ENCODE measurements around the gene HLA-DQB1. TPM values are rescaled to one million over a fixed set of nuclear protein-coding genes. Genes with fewer than 3 reads are reported as not detected.

Gene HLA-DQB1
- total and polyA plus RNA-seq, 2 donors (not counting 3 experiments of a cell fraction or from before 2014, with no cell fraction given), result not detected

GRCh38 chr6:32637883-32638282 is 28.6 kb downstream of the HLA-DQB1 start:
- H3K9me1 ChIP-seq (replicated peaks; ENCODE audit: control insufficient read depth, extremely low read depth, insufficient read depth, low read length), result no peaks in the 10 kb centered on the region
- BruUV-seq (replicated peaks), result no TSS peak
- H3K9ac ChIP-seq (replicated peaks; ENCODE audit: extremely low read depth, insufficient read depth, low read length), result no peak overlapping the region
- ChIA-PET POLR2A (no interaction called here), CTCF (interaction anchor here (1.3 kb wide), 1 partner anchor 16 kb away, joined by 5 read pairs; no protein-coding TSS in a partner anchor)
- no peak for TF ChIP-seq JUN (IDR thresholded peaks at IDR 0.05; ENCODE audit: borderline replicate concordance, insufficient read depth, insufficient read length, low read depth)
- TF ChIP-seq MAX (IDR thresholded peaks at IDR 0.05; ENCODE audit: insufficient read depth, insufficient read length), result no peak
- TF ChIP-seq, protein P1, sequence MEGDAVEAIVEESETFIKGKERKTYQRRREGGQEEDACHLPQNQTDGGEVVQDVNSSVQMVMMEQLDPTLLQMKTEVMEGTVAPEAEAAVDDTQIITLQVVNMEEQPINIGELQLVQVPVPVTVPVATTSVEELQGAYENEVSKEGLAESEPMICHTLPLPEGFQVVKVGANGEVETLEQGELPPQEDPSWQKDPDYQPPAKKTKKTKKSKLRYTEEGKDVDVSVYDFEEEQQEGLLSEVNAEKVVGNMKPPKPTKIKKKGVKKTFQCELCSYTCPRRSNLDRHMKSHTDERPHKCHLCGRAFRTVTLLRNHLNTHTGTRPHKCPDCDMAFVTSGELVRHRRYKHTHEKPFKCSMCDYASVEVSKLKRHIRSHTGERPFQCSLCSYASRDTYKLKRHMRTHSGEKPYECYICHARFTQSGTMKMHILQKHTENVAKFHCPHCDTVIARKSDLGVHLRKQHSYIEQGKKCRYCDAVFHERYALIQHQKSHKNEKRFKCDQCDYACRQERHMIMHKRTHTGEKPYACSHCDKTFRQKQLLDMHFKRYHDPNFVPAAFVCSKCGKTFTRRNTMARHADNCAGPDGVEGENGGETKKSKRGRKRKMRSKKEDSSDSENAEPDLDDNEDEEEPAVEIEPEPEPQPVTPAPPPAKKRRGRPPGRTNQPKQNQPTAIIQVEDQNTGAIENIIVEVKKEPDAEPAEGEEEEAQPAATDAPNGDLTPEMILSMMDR (IDR thresholded peaks at IDR 0.05; ENCODE audit: extremely low read depth in 1 of 2, insufficient read depth in 1 of 2, low read depth in 1 of 2, low read length in 2 of 2), result no peak
- no peak for TF ChIP-seq FOS (IDR thresholded peaks at IDR 0.05; ENCODE audit: borderline replicate concordance, insufficient read depth, low read length)
- no peak for TF ChIP-seq GATA2 (IDR thresholded peaks at IDR 0.05; ENCODE audit: insufficient read depth, insufficient read length, low read depth, low read length)
- TF ChIP-seq EZH2 (IDR thresholded peaks at IDR 0.05; ENCODE audit: borderline replicate concordance, low read depth, low read length, severe bottlenecking), result no peak
- no peak for TF ChIP-seq POLR2A (IDR thresholded peaks at IDR 0.05; ENCODE audit: low read depth, low read length)
- TF ChIP-seq MYC (IDR thresholded peaks at IDR 0.05; ENCODE audit: low read depth, low read length), result no peak
- no peak for TF ChIP-seq POLR2AphosphoS5 (IDR thresholded peaks at IDR 0.05; ENCODE audit: insufficient read depth, low read depth, low read length)
- H3K27me3 ChIP-seq (ENCODE audit: control insufficient read depth in 2 of 2, insufficient read depth in 2 of 2, low read length in 2 of 2), result peaks cover 0 to 4% of the 10 kb centered on the region in 2 experiments
- no peak overlapping the region for H3K4me3 ChIP-seq (replicated peaks in 1 of 3; ENCODE audit: insufficient read depth in 1 of 3, low read depth in 1 of 3, low read length in 3 of 3)
- H2AFZ ChIP-seq (ENCODE audit: low read depth, low read length), result no peak overlapping the region
- no peaks in the 10 kb centered on the region for H3K79me2 ChIP-seq (ENCODE audit: control insufficient read depth, insufficient read depth, low read length)
- H3K4me2 ChIP-seq (ENCODE audit: insufficient read depth, low read length), result no peak overlapping the region
- DNase-seq (ENCODE audit: low read depth, low spot score) (no peak), FAIRE-seq (no peak)
- no peaks in the 10 kb centered on the region for H3K9me3 ChIP-seq (replicated peaks; ENCODE audit: control insufficient read depth, insufficient read depth, low read length)
- no peak overlapping the region for H3K27ac ChIP-seq (ENCODE audit: insufficient read depth, low read depth, low read length)
- H4K20me1 ChIP-seq (replicated peaks; ENCODE audit: control insufficient read depth, extremely low read depth, insufficient read depth, low read length), result no peaks in the 10 kb centered on the region
- dilution Hi-C loops (cut with MboI; ENCODE audit: extremely low pct_ligation_motif_present, low sequenced_read_pairs), result no loop called here
- H3K4me1 ChIP-seq (ENCODE audit: control insufficient read depth, extremely low read depth, insufficient read depth, low read length), result no peaks in the 10 kb centered on the region
- no peaks in the 10 kb centered on the region for H3K36me3 ChIP-seq (ENCODE audit: control insufficient read depth in 2 of 2, extremely low read depth in 1 of 2, insufficient read depth in 2 of 2, low read length in 2 of 2)
- intact Hi-C loops (cut with micrococcal nuclease), result no loop called here
